Neural cell (in vitro differentiated cells): ENCODE measurements around the gene SPTBN2. TPM values are rescaled to one million over a fixed set of nuclear protein-coding genes. Genes with fewer than 3 reads are reported as not detected.

Experiments
- H2AFZ ChIP-seq: fragments of 200-600, 300-800 bp; sonication (generic), shearing (Covaris generic); 2 replicates; pipeline ENCODE4 v1.6.0; 2014; ENCODE audit warnings: low read depth, mild to moderate bottlenecking, antibody characterized with exemption, low read length, moderate library complexity
- H3F3A ChIP-seq: fragments of 200-600 bp; shearing (Covaris generic); 2 replicates; pipeline ENCODE4 v1.6.1; 2016; ENCODE audit warnings: mild to moderate bottlenecking, moderate library complexity, mixed read lengths, antibody characterized with exemption, low read length; ENCODE audit not compliant: insufficient read depth, poor library complexity, severe bottlenecking
- H3K27ac ChIP-seq: fragments of 200-600, 300-800 bp; sonication (generic), shearing (Covaris generic); 2 replicates; pipeline ENCODE4 v1.5.1; 2014; ENCODE audit warnings: mild to moderate bottlenecking, low read length, moderate library complexity
- H3K27me3 ChIP-seq: fragments of 300-800, 200-600 bp; sonication (generic), shearing (Covaris generic); 2 replicates; pipeline ENCODE4 v1.6.0; 2014; ENCODE audit warnings: mild to moderate bottlenecking, low read depth, low read length, moderate library complexity; ENCODE audit not compliant: insufficient read depth
- H3K36me3 ChIP-seq: fragments of 300-800, 200-600 bp; sonication (generic), shearing (Covaris generic); 2 replicates; pipeline ENCODE4 v1.5.1; 2014; ENCODE audit warnings: mild to moderate bottlenecking, antibody characterized with exemption, low read length, moderate library complexity; ENCODE audit not compliant: insufficient read depth
- H3K4me2 ChIP-seq: fragments of 300-800, 200-600 bp; sonication (generic), shearing (Covaris generic); 2 replicates; pipeline ENCODE4 v1.6.0; 2014; ENCODE audit warnings: mild to moderate bottlenecking, low read length
- H3K4me3 ChIP-seq: fragments of 300-800, 200-600 bp; sonication (generic), shearing (Covaris generic); 2 replicates; pipeline ENCODE4 v1.5.1; 2014; ENCODE audit warnings: mild to moderate bottlenecking, low read length, moderate library complexity
- H3K79me2 ChIP-seq: fragments of 200-600 bp; shearing (Covaris generic); replicated peaks from 2 replicates; pipeline ENCODE4 v1.6.0; 2014; ENCODE audit warnings: mild to moderate bottlenecking, low read length, moderate library complexity; ENCODE audit not compliant: insufficient read depth
- H3K9ac ChIP-seq: fragments of 300-800, 200-600 bp; sonication (generic), shearing (Covaris generic); 2 replicates; pipeline ENCODE4 v1.6.1; 2016; ENCODE audit warnings: mild to moderate bottlenecking, low read length, mixed read lengths
- H3K9me2 ChIP-seq: fragments of 200-600 bp; shearing (Covaris generic); 2 replicates; pipeline ENCODE4 v1.6.1; 2016; ENCODE audit warnings: mild to moderate bottlenecking, low read length, mixed read lengths; ENCODE audit not compliant: insufficient read depth
- H3K9me3 ChIP-seq: fragments of 200-600, 300-800 bp; sonication (generic), shearing (Covaris generic); 2 replicates; pipeline ENCODE4 v1.6.1; 2016; ENCODE audit warnings: mild to moderate bottlenecking, mixed run types, low read length, moderate library complexity, mixed read lengths
- H4K20me1 ChIP-seq: fragments of 200-600 bp; shearing (Covaris generic); 2 replicates; pipeline ENCODE4 v1.6.1; 2016; ENCODE audit warnings: mild to moderate bottlenecking, mixed run types; ENCODE audit not compliant: insufficient read depth
- CTCF ChIP-seq: fragments of 450-650 bp; IDR thresholded peaks from 2 replicates; pipeline ENCODE4 v1.5.1; 2014; ENCODE audit warnings: antibody characterized with exemption, mild to moderate bottlenecking, moderate library complexity; ENCODE audit not compliant: poor library complexity, severe bottlenecking
- EP300 ChIP-seq: fragments of 450-650 bp; conservative IDR thresholded peaks from 2 replicates; pipeline ENCODE4 v1.6.1; 2014; ENCODE audit warnings: antibody characterized with exemption, mild to moderate bottlenecking, moderate library complexity; ENCODE audit not compliant: poor library complexity, severe bottlenecking
- EZH2 ChIP-seq: fragments of 200-600, 300-800 bp; shearing (Covaris generic), sonication (generic); IDR thresholded peaks from 2 replicates; pipeline ENCODE4 v1.6.1; 2014; ENCODE audit warnings: antibody characterized with exemption, low read length, borderline replicate concordance, mild to moderate bottlenecking; ENCODE audit not compliant: insufficient read depth, poor library complexity, severe bottlenecking
- MXI1 ChIP-seq: fragments of 450-650 bp; conservative IDR thresholded peaks from 2 replicates; pipeline ENCODE4 v1.6.1; 2014; ENCODE audit warnings: antibody characterized with exemption, mild to moderate bottlenecking; ENCODE audit not compliant: poor library complexity, severe bottlenecking
- POLR2AphosphoS5 ChIP-seq: IDR thresholded peaks from 2 replicates; pipeline ENCODE4 v1.6.1; 2012
- RAD21 ChIP-seq: fragments of 450-650 bp; conservative IDR thresholded peaks from 2 replicates; pipeline ENCODE4 v1.6.1; 2014; ENCODE audit warnings: antibody characterized with exemption, mild to moderate bottlenecking, moderate library complexity
- REST ChIP-seq: IDR thresholded peaks from 2 replicates; pipeline ENCODE4 v1.6.1; 2012; ENCODE audit warnings: borderline replicate concordance
- SMC3 ChIP-seq: fragments of 450-650 bp; conservative IDR thresholded peaks from 2 replicates; pipeline ENCODE4 v1.6.1; 2014; ENCODE audit warnings: antibody characterized with exemption, mild to moderate bottlenecking, moderate library complexity; ENCODE audit not compliant: poor library complexity
- TAF1 ChIP-seq: IDR thresholded peaks from 2 replicates; pipeline ENCODE4 v1.6.1; 2012; ENCODE audit warnings: low read depth
- polyA plus RNA-seq: library from polyadenylated mRNA; depleted of rRNA; stranded (reverse); fragments of >200 nt; gene quantifications from 2 replicates; pipeline ENCODE4 v1.2.3, GENCODE V29; 2014

SPTBN2 gene
- polyA plus RNA-seq, 1 donor from 2014 or later: 159 TPM

- Histone ChIP-seq H3K4me3 (no peak overlapping the region), H3K4me2 (no peak overlapping the region), H3K36me3 (peaks cover 3% of the 10 kb centered on the region), H3K27ac (no peak overlapping the region), H2AFZ (no peak overlapping the region), H3K27me3 (no peaks in the 10 kb centered on the region), H3K9me3 (no peaks in the 10 kb centered on the region), H3K79me2 (peaks cover 16% of the 10 kb centered on the region), H3F3A (no peaks in the 10 kb centered on the region), H4K20me1 (no peaks in the 10 kb centered on the region), H3K9ac (no peak overlapping the region), H3K9me2 (no peaks in the 10 kb centered on the region)
- TF ChIP-seq REST (no peak), MXI1 (no peak), POLR2AphosphoS5 (no peak), CTCF (no peak), SMC3 (no peak), EZH2 (no peak), RAD21 (no peak), TAF1 (no peak), EP300 (no peak)
Observed at GRCh38 chr11:66719111-66719872, 9.7 kb downstream of the SPTBN2 start.

- TF ChIP-seq TAF1 (no peak), CTCF (no peak), POLR2AphosphoS5 (no peak), REST (no peak), EP300 (no peak), SMC3 (no peak), MXI1 (no peak), RAD21 (no peak), EZH2 (no peak)
Observed at GRCh38 chr11:66718320-66718971, 10.6 kb downstream of the SPTBN2 start.

More at GRCh38 chr11:66718320-66718971, 10.6 kb downstream of the SPTBN2 start:
- no peak overlapping the region for H3K9ac ChIP-seq
- H3K4me3 ChIP-seq: no peak overlapping the region
- H3K9me2 ChIP-seq: no peaks in the 10 kb centered on the region
- no peaks in the 10 kb centered on the region for H3K27me3 ChIP-seq
- H3K27ac ChIP-seq: no peak overlapping the region
- H4K20me1 ChIP-seq: no peaks in the 10 kb centered on the region
- H2AFZ ChIP-seq: no peak overlapping the region
- peaks cover 9% of the 10 kb centered on the region for H3K36me3 ChIP-seq
- no peaks in the 10 kb centered on the region for H3F3A ChIP-seq
- H3K79me2 ChIP-seq: peaks cover 14% of the 10 kb centered on the region
- H3K4me2 ChIP-seq: no peak overlapping the region
- no peaks in the 10 kb centered on the region for H3K9me3 ChIP-seq
